ENCODE data around the gene ST7L.

The ST7L gene

GRCh38 chr1:112544751-112545150, 74.2 kb downstream of the ST7L start:
- no peak for DNase-seq

GRCh38 chr1:112544011-112544688, 74.8 kb downstream of the ST7L start:
- no peak for DNase-seq

GRCh38 chr1:112542206-112542973, 76.6 kb downstream of the ST7L start:
- DNase-seq: no peak

GRCh38 chr1:112541299-112541698, 77.6 kb downstream of the ST7L start:
- DNase-seq: no peak

GRCh38 chr1:112540226-112540794, 78.6 kb downstream of the ST7L start:
- DNase-seq: no peak

GRCh38 chr1:112538883-112539282, 80.1 kb downstream of the ST7L start:
- no peak for DNase-seq

GRCh38 chr1:112537456-112537855, 81.5 kb downstream of the ST7L start:
- DNase-seq: no peak

- DNase-seq: no peak
Measured at GRCh38 chr1:112536561-112536960, 82.4 kb downstream of the ST7L start.

GRCh38 chr1:112533029-112533428, 85.9 kb downstream of the ST7L start:
- no peak for DNase-seq

- peak; percentile 87 for DNase-seq
Measured at GRCh38 chr1:112532064-112532463, 86.9 kb downstream of the ST7L start.

GRCh38 chr1:112530832-112531231, 88.1 kb downstream of the ST7L start:
- DNase-seq: no peak

- DNase-seq: no peak
Measured at GRCh38 chr1:112529301-112529700, 89.6 kb downstream of the ST7L start.

GRCh38 chr1:112528076-112528475, 90.9 kb downstream of the ST7L start:
- DNase-seq: no peak

GRCh38 chr1:112527266-112528010, 91.5 kb downstream of the ST7L start:
- peak; percentile 57 for DNase-seq

GRCh38 chr1:112524986-112525385, 94.0 kb downstream of the ST7L start:
- DNase-seq: no peak

- no peak for DNase-seq
Measured at GRCh38 chr1:112524251-112524650, 94.7 kb downstream of the ST7L start.

- no peak for DNase-seq
Measured at GRCh38 chr1:112522621-112523020, 96.3 kb downstream of the ST7L start.

GRCh38 chr1:112520166-112520565, 98.8 kb downstream of the ST7L start:
- no peak for DNase-seq

- DNase-seq: no peak
Measured at GRCh38 chr1:112518186-112518585, 100.8 kb downstream of the ST7L start.

GRCh38 chr1:112517646-112518045, 101.3 kb downstream of the ST7L start:
- no peak for DNase-seq

GRCh38 chr1:112517231-112517630, 101.7 kb downstream of the ST7L start:
- no peak for DNase-seq

- DNase-seq: no peak
Measured at GRCh38 chr1:112516141-112516540, 102.8 kb downstream of the ST7L start.

- no peak for DNase-seq
Measured at GRCh38 chr1:112515311-112516009, 103.5 kb downstream of the ST7L start.
